DMS79 (cell line): ENCODE results near the gene KIF23.
"Not testable (repeated sequence)": the region's sequence is repeated elsewhere in the genome, so short reads cannot be mapped to it uniquely, and the experiment has no call there.

Source experiments
- DNase-seq: peaks from one replicate; lab custom pipeline; 2025; lab: John Stamatoyannopoulos, UW

Gene KIF23

DNA sequence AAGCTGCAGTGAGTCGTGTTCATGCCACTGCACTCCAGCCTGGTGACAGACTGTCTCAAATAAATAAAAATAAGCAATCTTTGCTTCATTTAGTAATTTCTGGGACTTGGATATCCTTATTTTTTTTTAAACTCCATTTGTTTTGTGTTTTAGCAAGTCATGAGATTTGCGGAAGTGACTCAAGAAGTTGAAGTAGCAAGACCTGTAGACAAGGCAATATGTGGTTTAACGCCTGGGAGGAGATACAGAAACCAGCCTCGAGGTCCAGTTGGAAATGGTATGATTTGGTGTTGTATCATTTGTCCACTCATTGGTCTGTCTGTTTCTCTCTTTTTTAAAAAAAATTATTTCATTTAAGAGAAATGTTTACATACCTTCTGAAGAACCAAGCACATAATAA, 21.8 kb downstream of the KIF23 start:
- DNase-seq = no peak

DNA sequence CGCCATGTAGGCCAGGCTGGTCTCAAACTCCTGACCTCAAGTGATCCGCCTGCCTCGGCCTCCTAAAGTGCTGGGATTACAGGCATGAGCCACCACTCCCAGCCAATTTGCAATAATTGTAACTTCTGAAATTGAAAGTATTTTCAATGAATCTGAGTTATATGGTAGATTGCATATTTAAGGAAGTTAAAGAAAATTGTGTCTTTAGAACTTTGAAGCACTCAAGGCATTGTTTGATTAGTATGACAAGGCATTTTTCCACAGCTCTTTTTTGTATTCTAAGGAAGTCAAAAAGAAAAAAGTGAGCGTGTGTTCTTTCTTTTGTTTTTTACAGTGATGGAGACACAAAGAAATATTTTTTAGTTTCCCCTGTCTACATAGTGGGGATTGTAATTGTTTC, 22.8 kb downstream of the KIF23 start:
- DNase-seq = no peak

DNA sequence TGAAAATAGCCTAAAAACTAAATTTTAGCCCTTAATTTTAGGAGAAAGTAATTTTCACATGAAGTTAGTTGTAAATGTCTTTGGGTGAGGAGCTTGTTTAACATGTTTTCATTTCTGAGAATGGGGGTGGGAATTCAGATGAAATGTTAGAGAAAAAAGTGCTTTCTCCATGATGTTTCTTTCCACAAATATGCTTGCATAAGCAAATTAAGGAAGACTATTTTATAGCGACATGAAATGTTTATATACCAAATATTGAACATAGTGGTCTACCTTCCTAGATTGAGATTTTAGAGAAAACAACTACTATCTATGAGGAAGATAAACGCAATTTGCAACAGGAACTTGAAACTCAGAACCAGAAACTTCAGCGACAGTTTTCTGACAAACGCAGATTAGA, 25.5 kb downstream of the KIF23 start:
- no peak for DNase-seq

DNA sequence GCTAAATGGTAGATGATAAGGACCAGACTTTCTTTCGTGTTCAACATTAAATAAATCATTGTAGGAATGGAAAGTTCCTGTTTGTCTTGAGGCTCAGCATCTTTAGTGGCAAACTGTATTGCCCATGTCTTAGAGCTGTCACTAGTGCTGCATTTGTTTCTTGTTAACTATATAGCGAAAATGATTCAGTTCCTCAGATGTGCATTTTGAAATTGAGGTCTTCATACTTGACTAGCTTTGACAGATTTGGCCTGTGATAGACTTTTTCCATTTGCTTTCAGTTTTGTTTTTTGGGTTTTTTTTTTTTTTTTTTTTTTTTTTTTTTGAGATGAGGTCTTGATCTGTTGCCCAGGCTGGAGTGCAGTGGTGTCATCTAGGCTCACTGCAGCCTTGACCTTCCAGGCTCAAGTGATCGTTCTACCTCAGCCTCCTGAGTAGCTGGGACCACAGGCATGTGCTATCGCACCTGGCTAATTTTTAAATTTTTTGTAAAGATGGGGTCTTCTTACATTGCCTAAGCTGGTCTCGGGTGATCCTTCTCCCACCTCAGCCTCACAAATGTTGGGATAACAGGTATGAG, 29.0 kb downstream of the KIF23 start:
- DNase-seq = no peak

DNA sequence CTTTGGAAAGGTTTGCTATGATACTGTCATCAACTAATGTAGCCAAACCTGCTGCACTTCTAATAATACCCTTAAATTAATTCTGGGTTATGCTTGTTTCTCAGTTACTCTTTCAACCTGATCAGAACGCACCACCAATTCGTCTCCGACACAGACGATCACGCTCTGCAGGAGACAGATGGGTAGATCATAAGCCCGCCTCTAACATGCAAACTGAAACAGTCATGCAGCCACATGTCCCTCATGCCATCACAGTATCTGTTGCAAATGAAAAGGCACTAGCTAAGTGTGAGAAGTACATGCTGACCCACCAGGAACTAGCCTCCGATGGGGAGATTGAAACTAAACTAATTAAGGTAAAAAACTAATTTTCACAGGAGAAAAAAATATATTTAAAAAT, 30.5 kb downstream of the KIF23 start:
- no peak for DNase-seq

DNA sequence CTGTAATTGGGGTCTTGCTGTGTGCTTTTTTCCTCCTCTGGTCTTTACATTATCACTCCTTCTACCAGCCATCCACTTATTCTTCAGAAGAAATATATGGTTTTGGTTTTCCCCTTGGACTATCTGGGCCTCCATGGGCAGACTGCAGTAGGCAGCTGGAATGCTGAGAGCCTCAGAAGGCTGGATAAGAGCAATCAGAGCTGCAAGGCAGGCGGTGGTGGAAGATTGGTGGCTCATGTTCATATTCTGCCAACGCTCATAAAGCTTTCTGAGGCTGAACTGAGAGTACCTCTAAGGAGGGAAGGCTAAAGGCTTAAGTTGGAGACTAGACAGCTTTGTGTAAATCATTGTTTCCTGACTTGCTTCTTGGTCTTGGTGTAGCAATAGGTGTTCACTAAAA, 32.8 kb downstream of the KIF23 start:
- no peak for DNase-seq

DNA sequence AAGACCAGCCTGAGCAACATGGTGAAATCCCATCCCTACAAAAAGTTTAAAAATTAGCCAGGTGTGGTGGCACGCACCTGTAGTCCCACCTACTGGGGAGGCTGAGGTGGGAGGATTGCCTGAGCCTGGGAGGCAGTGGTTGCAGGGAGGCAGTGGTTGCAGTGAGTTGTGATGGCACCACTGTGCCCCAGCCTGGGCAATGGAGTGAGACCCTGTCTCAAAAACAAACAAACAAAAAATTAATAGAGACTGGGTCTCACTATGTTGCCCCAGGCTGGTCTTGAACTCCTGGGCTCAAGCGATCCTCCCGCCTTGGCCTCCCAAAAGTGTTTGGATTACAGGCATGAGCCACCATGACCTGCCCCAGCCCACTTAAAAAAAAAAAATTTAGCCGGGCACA, 36.1 kb downstream of the KIF23 start:
- not testable (repeated sequence) for DNase-seq

DNA sequence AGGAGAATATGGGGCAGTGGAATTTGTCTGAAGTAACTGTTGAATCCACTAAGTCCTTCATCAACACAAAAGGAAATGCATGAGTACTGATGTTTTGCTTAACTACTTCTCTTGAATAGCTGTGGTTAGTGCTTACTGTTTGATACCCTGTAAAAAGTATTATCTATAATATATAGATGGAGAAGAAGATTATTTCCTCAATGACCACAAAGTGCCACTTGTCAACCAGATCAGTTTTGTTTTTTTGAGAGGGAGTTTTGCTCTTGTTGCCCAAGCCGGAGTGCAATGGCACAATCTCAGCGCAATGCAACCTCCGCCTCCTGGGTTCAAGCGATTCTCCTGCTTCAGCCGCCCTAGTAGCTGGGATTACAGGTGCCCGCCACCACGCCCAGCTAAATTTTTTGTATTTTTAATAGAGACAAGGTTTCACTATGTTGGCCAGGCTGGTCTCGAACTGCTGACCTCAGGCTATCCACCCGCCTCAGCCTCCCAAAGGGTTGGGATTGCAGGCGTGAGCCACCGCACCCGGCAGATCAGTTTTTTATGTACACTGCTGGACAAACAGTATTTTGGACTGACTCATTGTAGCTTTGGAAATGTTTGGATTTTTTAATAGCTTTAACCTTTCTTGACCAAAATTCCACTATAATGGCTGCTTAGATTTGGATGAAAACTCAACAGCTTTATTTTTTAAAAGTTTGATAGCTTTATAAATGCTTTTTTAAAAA, 37.0 kb downstream of the KIF23 start:
- DNase-seq = no peak

DNA sequence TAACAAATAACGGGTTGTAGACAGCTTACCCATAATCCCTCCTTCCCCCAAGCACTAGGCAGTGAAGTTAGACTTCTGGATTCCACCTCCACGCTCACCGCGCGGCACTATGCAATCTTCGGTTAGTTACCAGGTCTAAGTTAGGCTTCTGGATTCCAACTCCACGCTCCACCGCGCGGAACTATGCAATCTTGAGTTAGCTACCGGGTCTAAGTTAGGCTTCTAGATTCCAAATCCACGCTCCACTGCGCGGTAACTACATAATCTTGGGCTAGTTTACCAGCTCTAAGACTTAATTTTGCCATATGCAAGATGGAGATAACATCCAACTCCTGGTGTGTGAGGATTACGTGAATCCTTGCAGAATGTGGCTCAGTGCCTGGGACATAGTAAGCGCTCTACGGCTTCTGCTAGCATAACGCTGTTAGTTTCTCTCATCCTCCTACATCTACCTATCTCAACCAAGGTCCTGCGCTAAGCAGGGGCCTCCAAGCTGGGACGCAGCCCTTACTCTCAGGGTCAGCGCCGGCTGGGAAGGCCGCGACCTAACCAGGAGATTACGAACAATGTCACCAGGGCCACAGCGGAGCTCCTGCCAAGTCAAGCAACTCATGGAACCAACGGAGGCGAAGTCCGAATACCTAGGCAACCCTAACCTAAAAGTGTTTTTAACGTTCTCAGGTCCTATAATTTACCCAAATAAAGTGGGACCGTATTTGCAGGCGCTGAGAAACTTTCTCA, 38.0 kb downstream of the KIF23 start:
- DNase-seq = no peak

DNA sequence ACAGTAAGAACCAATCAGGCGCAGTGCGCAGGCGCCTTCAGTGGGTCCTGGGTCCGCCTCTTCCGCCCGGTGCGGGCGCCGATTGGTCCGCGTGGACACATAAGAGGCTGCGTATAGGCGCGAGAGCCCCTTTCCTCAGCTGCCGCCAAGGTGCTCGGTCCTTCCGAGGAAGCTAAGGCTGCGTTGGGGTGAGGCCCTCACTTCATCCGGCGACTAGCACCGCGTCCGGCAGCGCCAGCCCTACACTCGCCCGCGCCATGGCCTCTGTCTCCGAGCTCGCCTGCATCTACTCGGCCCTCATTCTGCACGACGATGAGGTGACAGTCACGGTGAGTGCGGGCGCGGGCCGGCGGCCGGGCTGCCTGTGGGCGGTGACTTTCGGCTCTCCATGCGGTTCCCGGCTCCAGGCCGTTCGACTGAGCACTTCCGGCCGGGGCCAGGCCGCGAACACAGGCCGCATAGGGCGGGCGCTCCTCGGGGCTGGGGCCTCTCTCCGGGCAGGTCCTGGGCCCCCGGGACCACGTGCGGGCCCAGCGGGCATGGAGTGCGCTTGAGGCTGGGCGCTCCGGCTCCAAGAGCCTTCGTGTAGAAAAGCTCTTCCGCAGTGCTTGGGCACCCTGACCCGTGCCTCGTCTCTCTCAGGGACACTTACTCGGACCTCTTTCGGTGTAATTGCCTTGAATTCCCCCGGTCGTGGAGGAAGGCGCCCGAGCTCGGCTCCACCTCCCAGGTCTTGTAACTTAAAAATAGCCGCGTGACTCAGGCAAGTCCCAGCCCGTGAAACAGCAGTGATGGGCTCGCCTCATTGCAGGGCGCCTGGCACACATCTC, 38.8 kb downstream of the KIF23 start, which contains the start of gene RPLP1:
TSS of gene RPLP1 (plus strand) at position 127 of the 830 bp plus-strand sequence. CDS start at position 258, 131 bp downstream.
- DNase-seq = peak; percentile 59

DNA sequence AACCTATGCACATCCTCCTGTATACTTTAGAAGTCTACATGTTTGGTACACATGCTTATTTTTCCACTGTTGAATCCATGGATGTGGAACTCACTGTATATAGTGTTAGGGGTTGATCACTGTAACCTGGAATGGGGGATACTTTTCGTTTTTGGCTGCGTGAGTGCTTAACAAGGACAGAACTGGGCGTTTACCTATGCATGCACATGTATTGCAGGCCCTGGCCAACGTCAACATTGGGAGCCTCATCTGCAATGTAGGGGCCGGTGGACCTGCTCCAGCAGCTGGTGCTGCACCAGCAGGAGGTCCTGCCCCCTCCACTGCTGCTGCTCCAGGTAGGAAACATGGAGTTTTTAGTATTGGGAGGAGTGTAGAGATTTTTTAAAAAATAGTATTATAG, 40.8 kb downstream of the KIF23 start:
- DNase-seq = no peak

DNA sequence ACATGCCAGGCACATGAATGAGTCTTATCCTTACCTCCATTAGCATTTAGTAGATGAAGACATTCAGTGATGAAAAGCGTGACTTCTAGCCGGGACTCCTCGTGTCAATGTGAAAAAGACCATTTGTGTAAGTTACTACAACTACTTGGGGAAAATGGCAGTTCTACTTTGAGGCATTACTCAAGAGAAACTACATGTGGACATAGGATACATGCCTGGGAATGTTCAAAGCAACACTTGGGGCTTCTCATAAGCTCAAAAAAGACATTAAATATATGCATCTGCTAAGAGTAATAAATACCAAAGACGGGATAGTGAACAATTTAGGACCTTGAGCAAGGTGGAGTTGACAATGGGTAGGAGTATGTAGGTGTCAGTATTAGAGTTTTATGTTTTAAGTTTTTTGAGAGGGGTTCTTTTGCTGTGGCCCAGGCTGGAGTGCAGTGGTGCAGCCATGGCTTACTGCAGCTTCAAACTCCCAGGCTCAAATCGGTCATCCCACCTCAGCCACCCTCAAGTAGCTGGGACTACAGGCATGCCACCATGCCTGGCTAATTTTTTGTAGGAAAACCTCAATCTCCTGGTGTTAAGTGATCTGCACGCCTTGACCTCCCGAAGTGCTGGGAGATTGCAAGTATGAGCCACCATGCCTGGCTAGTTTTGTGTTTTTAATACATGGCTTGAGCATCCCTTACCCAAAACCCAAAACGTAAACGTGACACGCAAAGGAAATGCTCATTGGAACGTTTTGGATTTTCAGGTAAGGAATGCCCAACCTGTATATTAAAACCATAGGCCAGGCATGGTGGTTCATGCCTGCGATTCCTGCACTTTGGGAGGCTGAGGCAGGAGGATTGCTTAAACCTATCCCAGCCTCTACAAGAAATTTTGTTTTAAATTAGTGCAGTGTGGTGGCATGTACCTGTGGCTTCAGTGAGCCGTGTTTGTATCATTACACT, 42.3 kb downstream of the KIF23 start:
- DNase-seq = no peak

DNA sequence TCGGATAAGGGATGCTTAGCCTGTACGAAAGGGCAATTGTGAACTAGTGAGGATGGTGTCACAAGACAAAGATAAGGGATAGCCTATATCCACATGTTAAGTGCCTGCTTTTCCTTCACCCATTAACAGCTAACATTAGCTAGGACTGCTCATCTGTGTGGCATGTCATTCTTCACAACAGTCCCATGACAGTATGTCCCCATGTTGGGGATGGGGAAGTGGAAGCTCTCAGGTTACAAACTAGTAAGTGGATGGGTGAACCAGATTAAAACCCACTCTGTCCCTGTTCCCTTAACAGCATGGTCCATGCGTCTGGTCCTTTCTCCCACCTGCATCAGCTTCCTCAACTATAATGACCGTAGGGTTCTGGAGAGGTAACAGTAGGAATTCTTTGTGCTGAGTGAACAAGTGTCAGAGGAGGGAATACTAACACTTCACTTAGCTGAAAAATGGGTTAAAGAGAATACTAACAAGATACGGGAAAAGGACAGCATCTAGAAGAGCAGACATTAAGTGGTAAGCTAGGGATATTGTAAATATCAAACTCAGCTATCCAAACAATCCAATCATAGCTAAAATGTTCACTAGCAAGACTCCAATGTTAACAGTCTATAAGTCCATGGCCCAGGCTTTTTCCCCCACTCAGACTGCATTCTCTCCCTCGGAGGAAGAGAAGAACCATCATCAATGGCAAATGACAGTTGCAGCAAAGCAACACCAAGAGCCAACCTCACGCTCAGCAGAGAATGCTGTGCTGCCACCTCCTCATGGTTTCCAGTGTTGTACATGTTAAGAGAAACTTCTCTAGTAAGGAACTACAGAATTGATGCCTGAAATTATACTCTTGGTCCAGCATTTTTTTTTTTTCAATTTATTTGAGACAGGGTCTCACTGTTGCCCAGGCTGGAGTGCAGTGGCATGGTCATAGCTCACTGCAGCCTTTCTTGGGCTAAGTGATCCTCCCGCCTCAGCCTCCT, 43.4 kb downstream of the KIF23 start:
- DNase-seq = no peak

DNA sequence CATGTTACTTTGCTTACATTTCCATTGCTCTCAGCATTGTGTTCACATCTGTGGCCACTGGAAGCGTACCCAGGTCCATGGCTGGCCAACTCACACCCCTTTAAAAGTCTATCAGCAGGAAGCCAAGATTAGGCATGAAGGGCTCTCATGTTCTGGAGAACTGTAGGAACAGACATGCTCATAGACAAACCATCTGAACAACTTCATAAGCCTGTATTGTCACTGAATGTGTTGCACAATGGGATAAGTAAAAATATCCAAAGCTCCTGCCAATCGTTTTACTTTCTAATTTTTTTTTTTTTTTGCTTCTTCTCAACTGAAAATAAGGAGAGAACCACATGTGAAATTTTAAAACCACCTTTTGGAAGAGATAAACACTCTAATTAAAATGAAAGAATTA, 44.9 kb downstream of the KIF23 start:
- DNase-seq = no peak

DNA sequence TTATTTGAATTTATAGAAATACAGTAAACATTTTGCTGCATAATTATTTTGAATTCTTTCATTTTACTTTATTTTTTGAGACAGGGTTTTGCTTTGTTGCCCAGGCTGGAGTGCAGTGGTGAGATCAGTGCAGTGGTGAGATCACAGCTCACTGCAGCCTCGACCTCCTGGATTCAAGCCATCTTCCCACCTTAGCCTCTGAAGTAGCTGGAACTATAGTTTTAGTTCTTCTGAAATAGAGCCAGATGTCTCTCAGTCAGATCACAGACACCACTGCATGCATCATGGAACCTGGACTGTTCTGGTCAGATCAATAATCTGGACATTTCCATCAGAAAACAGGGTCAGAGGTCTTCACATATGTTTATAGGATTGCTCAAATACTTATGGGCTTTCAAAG, 46.3 kb downstream of the KIF23 start:
- DNase-seq = no peak

DNA sequence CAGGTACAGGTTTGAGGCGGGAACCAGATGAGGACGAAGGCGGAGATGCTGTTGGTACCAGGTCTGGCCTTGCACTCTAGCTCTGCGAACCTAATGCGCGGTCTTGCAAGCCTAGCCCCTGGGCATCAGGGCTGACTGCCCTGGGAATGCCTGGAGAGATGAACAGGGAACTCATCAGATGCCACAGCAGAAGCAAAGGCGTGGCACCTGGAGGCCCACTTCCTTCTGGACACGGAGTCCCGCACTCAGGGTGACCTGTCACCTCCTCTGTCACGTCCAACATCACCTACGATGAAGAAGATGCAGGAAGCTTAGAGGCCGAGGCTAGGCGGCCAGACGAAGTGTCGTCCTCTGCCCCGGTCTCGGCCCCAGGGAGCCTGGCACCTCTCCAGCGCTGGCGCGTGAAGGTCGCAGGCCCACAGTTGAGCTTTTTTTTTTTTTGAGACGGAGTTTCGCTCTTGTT, 47.9 kb downstream of the KIF23 start:
- DNase-seq = no peak

DNA sequence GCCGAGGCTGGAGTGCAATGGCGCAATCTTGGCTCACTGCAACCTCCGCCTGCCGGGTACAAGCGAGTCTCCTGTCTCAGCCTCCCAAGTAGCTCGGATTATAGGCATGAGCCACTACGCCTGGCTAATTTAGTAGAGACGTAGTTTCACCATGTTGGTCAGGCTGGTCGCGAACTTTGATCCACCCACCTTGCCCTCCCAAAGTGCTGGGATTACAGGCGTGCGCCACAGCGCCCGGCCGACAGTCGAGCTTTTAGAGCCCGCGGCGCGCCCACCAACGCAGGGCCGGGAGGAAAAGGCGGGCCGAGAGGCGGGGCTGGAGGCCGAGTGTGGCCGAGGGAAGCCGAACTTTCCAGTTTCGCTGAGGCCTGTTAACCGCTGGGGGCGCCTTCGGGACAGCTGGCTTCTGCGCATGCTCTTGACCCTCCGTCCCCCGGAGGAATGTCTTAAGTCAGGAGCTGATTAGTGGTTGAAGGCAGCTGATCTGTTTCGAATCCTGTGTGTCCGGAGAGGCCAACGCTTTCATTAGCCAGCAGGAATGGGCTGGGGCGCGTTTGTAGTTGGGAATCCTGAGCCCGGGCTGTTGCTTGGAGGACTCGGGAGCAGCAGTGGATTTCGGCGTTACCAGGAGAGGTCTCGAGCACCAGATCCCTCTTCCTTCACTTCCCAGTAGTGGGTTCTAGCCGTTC, 48.5 kb downstream of the KIF23 start:
- peak; percentile 77 for DNase-seq

DNA sequence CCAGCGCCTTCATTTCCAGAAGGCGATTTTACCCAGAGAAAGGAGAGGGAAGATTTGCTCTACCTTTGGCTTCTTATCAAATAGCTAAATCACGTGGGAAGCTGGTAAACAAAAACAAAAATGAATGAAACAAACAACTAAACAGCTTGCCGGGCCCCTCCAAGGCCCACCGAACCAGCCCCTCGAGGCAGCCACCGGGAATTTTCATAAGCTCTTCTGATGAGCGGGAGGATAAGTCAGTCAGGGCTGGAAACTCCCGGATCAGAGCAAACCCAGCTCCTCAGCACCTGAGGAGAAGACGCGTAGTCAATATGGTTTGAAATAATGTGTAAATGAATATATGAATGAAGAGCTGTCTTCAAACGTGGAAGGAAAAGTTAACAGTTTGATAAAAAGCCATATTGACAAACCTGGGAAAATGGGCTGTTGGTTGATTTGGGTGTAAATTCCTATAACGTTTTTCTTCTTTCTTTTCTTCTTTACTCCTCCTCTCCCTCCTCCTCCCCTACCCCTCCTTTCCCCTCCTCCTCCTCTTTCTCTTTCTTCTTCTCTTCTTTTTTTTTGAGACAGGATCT, 49.1 kb downstream of the KIF23 start:
- DNase-seq = no peak

DNA sequence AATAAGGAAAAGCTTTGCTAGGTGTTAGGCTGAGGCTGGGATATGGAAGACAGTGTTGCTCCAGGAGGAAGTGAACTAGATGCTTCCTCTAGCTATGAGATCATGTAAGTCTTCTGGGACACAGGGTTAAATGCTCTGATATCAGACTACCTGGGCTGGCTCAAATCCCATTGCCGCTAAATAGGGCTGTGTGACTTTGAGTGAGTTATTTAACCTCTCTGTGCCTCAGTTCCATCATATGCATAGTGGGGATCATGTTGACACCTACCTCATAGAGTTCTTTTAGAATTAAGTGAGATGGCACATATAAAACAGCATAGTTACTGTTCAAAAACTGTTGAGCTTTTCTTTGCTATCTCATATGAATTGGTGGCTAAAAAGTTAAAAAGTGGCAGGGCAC, 51.1 kb downstream of the KIF23 start:
- DNase-seq = no peak
